ENCODE measurements around the gene MRPS18B.
A peak's percentile ranks its signal among the peaks of the same experiment; 100 is the strongest.
"Not testable (repeated sequence)": the region's sequence is repeated elsewhere in the genome, so short reads cannot be mapped to it uniquely, and the experiment has no call there.

The MRPS18B gene

DNA sequence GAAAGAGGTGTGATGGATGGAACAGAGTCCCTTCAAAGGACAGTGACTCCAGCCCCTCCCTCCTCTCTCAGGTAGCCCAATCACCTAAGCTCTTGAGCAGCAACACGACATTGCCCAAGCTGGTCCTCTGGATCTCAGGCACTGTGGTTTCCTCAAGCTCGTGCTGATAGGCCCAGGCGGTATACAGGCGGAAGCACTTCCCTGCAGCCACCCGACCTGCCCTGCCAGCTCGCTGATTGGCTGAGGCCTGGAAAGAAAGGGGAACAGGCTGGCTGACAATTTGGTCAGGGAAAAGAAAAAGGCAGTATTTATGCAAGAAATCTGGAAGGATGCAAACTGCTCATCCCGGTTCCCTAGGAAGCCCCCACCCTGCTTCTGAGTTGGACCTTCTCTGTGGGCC is 38.9 kb downstream of the MRPS18B start:
- peak overlapping the region in 1 of 2 donors; percentile 35 for H3K27ac Mint-ChIP-seq
- no peaks in the 10 kb centered on the region for H3K27me3 Mint-ChIP-seq
- no peaks in the 10 kb centered on the region for H3K9me3 Mint-ChIP-seq
- ATAC-seq (replicated peaks), result no peak
- no peak for DNase-seq
- no peak overlapping the region for H3K4me3 Mint-ChIP-seq
- H3K4me1 Mint-ChIP-seq (ENCODE audit: low read depth in 2 of 2), result no peaks in the 10 kb centered on the region
- peaks cover 80% of the 10 kb centered on the region for H3K36me3 Mint-ChIP-seq (ENCODE audit: insufficient read depth)

DNA sequence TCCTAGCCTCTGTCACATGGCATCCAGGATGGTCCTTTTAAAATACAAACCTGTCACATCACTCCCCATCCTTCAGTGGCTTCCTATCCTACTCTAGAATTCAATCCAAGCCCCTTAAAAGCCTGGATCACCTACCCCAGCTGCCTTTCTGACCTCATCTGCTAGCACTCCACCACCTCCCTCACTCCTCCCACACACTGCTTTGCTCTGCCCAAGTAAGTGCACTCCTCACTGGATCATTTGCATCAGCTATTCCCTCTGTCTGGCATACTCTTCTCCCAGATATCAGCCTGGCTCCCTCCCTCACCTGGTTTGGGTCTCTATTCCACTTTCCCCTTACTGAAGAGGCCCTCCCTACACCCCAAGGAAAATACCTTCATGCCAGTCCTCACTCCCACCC is 39.8 kb downstream of the MRPS18B start:
- H3K4me1 Mint-ChIP-seq (ENCODE audit: low read depth in 2 of 2), result no peaks in the 10 kb centered on the region

DNA sequence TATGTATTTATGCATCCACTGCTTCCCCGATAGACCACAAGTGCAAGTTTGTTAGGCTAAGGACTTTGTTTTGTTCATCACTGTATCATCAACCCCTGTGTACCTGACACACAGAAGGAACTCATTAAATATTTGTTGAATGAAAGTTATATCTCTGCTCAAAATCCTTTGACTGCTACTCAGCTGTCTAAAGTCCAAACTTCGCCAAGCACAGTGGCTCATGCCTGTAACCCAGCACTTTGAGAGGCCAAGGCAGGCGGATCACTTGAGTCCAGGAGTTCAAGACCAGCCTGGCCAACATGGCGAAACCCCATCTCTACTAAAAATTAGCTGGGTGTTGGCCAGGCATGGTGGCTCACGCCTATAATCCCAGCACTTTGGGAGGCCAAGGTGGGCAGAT is 40.3 kb downstream of the MRPS18B start:
- DNase-seq; H3K4me3 Mint-ChIP-seq; H3K4me1 Mint-ChIP-seq (ENCODE audit: low read depth in 2 of 2); ATAC-seq (replicated peaks); H3K9me3 Mint-ChIP-seq; H3K27me3 Mint-ChIP-seq: not testable (repeated sequence)
- H3K27ac Mint-ChIP-seq, result peak overlapping the region in 1 of 2 donors; percentile 23
- peaks cover 78% of the 10 kb centered on the region for H3K36me3 Mint-ChIP-seq (ENCODE audit: insufficient read depth)

More for the DNA sequence above, 39.8 kb downstream of the MRPS18B start:
- Mint-ChIP-seq H3K4me3 (no peak overlapping the region), H3K27me3 (no peaks in the 10 kb centered on the region), H3K36me3 (ENCODE audit: insufficient read depth) (peaks cover 77% of the 10 kb centered on the region), H3K9me3 (no peaks in the 10 kb centered on the region), H3K27ac (peak overlapping the region; percentile 23 to 35)
- DNase-seq, result no peak
- no peak for ATAC-seq (replicated peaks)

DNA sequence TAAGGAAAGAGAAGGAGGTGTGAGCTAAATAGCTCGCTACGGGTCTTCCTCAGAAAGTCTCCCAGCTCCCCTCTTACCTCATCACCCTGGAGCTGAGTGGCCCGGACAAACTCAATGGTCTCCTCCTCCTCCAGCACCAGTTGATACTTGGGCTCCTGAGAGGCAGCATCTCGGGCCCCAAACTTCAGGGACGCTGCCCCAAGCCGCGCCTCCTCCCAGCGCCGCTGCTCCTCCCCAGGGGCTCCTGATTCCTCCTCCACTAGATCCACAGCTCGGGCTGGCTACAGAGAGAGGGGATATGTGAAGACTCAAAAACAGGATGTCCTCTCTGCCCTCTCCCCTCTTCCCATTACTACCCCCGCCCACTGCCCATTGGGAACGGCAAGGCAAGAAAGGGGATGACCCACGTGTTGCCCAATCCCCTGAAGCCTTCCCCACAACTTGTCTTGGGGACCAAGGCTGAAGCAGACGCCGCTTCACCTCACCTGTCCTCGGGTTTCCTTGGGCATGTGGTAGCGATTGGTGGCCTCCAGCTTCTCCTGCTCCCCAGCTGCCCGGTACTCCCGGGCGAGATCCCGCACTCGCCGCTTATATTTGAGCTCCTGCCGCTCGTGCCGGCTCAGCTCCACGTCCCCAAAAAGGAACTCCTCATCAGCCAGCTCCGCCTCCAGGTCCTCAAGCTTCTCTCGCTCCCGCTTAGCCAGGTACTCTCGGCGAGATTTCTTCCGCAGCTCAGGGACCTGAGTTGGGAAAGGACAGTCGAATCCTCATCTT is 47.5 kb downstream of the MRPS18B start:
- Mint-ChIP-seq H3K27me3 (no peaks in the 10 kb centered on the region), H3K9me3 (no peaks in the 10 kb centered on the region), H3K36me3 (ENCODE audit: insufficient read depth) (peaks cover 76% of the 10 kb centered on the region), H3K27ac (peak overlapping the region in 1 of 2 donors; percentile 15), H3K4me3 (no peak overlapping the region), H3K4me1 (ENCODE audit: low read depth in 2 of 2) (peaks cover under 1 to 4% of the 10 kb centered on the region in 2 donors)
- no peak for ATAC-seq (replicated peaks)
- DNase-seq, result no peak

DNA sequence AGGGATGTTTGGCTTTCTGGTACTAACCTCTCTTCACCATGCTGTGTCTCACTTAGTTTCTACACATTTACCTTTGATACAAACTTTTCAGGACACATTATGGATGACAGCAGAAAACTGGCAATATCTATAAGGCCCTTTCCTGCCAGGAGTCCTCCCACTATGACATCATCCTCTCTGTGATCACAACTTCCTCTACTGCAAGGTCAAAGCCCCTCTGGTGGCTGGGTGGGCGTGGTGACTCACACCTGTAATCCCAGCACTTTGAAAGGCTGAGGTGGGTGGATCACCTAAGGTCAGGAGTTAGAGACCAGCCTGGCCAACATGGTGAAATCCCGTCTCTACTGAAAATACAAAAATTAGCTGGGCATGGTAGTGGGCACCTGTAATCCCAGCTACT is 48.7 kb downstream of the MRPS18B start:
- peaks cover 68% of the 10 kb centered on the region for H3K36me3 Mint-ChIP-seq (ENCODE audit: insufficient read depth)
- ATAC-seq (replicated peaks); H3K4me3 Mint-ChIP-seq; DNase-seq; H3K27me3 Mint-ChIP-seq; H3K9me3 Mint-ChIP-seq: not testable (repeated sequence)
- H3K27ac Mint-ChIP-seq, result peak overlapping the region in 1 of 2 donors; percentile 60
- H3K4me1 Mint-ChIP-seq (ENCODE audit: low read depth in 2 of 2), result peaks cover 10 to 11% of the 10 kb centered on the region in 2 donors

DNA sequence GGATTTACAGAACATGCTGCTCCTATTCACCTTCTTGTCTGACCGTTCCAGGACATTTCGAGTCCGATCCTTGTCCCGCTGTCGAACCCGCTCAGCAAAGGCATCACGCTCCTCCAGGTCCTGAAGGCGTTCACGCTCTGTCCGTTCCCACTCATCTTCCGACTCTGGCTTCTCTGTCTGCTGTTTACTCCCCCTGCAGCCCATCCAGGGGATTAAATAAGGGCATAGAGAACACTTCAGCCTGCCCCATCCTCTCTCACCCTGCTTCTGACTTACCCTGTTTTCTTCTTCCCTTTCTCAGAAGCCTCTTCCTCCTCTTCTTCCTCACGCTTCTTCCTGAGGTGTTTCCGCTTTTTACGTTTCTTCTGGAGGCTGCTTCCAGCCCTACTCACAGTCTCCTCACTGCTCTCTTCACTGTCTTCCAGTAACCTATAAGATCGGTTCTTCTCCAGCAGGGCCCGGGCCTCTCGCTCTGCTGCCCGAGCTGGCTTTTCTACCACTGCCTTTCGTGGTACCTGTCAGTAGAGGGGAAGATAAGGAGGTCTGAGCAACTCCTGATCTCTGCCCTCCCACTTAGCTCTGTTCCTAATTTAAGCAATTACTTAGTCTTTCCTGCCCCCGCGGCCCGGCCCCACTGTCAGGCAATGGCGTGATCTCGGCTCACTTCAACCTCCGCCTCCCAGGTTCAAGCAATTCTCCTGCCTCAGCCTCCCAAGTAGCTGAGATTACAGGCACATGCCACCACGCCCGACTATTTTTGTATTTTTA is 53.3 kb downstream of the MRPS18B start:
- DNase-seq (no peak), ATAC-seq (replicated peaks) (no peak)
- H3K4me1 Mint-ChIP-seq (ENCODE audit: low read depth in 2 of 2), result peaks cover 23 to 26% of the 10 kb centered on the region in 2 donors
- peaks cover 42% of the 10 kb centered on the region for H3K36me3 Mint-ChIP-seq (ENCODE audit: insufficient read depth)
- peak overlapping the region; percentile 87 to 93 for H3K4me3 Mint-ChIP-seq
- H3K27me3 Mint-ChIP-seq, result no peaks in the 10 kb centered on the region
- H3K27ac Mint-ChIP-seq, result peak overlapping the region; percentile 32 to 80
- no peaks in the 10 kb centered on the region for H3K9me3 Mint-ChIP-seq

DNA sequence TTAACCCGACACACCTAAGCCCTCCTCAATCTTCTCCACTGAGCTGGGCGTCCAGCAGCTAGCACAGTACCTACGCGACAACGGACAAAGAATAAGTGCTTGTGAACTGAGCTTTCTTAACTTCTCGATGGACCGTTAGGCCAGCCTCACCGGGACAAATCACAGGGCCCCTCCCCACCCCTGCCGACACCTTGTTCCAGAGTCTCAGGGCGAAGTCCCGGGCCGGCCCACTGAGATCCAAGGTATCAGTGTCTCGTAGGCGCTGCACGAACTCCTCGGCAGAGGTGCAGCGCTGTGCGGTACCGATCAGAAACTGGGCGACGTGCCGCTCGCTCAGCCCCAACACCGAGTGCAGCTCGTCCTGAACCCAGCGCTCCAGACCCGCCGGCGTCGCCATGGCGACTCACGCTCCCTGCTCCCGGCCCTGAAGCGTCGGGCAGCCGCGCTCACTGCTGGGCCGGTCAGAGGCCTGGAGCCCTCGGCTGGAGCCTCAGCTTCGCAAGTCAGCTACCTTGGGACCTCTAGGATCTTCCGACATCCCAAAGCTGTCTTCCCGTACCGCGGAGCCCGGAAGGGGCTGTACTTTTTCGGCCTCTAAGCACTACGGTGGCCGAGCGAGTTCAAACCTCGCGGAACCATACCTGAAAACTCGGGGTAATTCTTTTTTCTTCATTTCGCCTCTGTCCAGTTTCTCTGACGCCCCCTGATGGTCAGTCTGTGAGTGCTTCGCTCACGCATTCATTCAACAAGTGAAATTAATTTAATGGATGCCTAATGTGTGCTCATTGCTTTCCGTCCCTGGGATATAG is 55.0 kb downstream of the MRPS18B start, which contains the start of gene DHX16:
Gene DHX16, minus strand, starts transcription at position 562 of the 809 bp plus-strand sequence. Its CDS starts 165 bp downstream, at position 397.
- Mint-ChIP-seq H3K9me3 (no peaks in the 10 kb centered on the region), H3K27ac (peak within 1 kb of the TSS; percentile 92 to 93), H3K27me3 (no peaks in the 10 kb centered on the region), H3K4me1 (ENCODE audit: low read depth in 2 of 2) (peaks cover 28 to 30% of the 10 kb centered on the region in 2 donors), H3K4me3 (peak within 1 kb of the TSS; percentile 87 to 93), H3K36me3 (ENCODE audit: insufficient read depth) (peaks cover 44% of the 10 kb centered on the region)
- peak; percentile 79 for ATAC-seq (replicated peaks)
- peak; percentile 83 to 88 (median 86) for DNase-seq

All from effector memory CD8-positive, alpha-beta T cell (primary cell).